ENCODE data around the gene PAFAH1B1.
"Not testable (repeated sequence)": the region's sequence is repeated elsewhere in the genome, so short reads cannot be mapped to it uniquely, and the experiment has no call there.

Gene PAFAH1B1

GRCh38 chr17:2690165-2691068, 97.0 kb downstream of the PAFAH1B1 start:
- DNase-seq (ENCODE audit: low spot score), result peak; percentile 8

- DNase-seq (ENCODE audit: low spot score), result no peak
These were observed 97.8 kb downstream of the PAFAH1B1 start for GRCh38 chr17:2691069-2691871.

- peak; percentile 6 for DNase-seq (ENCODE audit: low spot score)
These were observed 98.7 kb downstream of the PAFAH1B1 start for GRCh38 chr17:2691965-2692780.

- peak; percentile 6 for DNase-seq (ENCODE audit: low spot score)
These were observed 99.3 kb downstream of the PAFAH1B1 start for GRCh38 chr17:2692781-2693135.

- DNase-seq (ENCODE audit: low spot score), result peak; percentile 5
These were observed 100.3 kb downstream of the PAFAH1B1 start for GRCh38 chr17:2693561-2694380.

GRCh38 chr17:2694381-2695242, 101.2 kb downstream of the PAFAH1B1 start:
- DNase-seq (ENCODE audit: low spot score), result peak; percentile 9

- DNase-seq (ENCODE audit: low spot score), result peak; percentile 7
These were observed 101.9 kb downstream of the PAFAH1B1 start for GRCh38 chr17:2695243-2695960.

GRCh38 chr17:2695961-2696760, 102.7 kb downstream of the PAFAH1B1 start:
- DNase-seq (ENCODE audit: low spot score), result peak; percentile 9

GRCh38 chr17:2697611-2698162, 104.2 kb downstream of the PAFAH1B1 start:
- DNase-seq (ENCODE audit: low spot score), result no peak

GRCh38 chr17:2699216-2699805, 105.9 kb downstream of the PAFAH1B1 start:
- DNase-seq (ENCODE audit: low spot score), result not testable (repeated sequence)

- no peak for DNase-seq (ENCODE audit: low spot score)
These were observed 106.6 kb downstream of the PAFAH1B1 start for GRCh38 chr17:2700030-2700490.

GRCh38 chr17:2700491-2701141, 107.2 kb downstream of the PAFAH1B1 start:
- DNase-seq (ENCODE audit: low spot score), result no peak

GRCh38 chr17:2701161-2701995, 107.9 kb downstream of the PAFAH1B1 start:
- no peak for DNase-seq (ENCODE audit: low spot score)

- no peak for DNase-seq (ENCODE audit: low spot score)
These were observed 108.7 kb downstream of the PAFAH1B1 start for GRCh38 chr17:2701996-2702741.

GRCh38 chr17:2703181-2703580, 109.7 kb downstream of the PAFAH1B1 start:
- DNase-seq (ENCODE audit: low spot score), result no peak

- DNase-seq (ENCODE audit: low spot score), result no peak
These were observed 110.2 kb downstream of the PAFAH1B1 start for GRCh38 chr17:2703606-2704005.

All from AG20443 (cell line).